Astrocyte (in vitro differentiated cells and primary cell): ENCODE results near the gene KRT25. TPM values are rescaled to one million over a fixed set of nuclear protein-coding genes. Genes with fewer than 3 reads are reported as not detected.

ENCODE experiments used
- DNase-seq: peaks from one replicate; pipeline ENCODE4 v3.0.0-alpha.2; 2010; ENCODE audit warnings: low read depth
- FAIRE-seq: peaks from 2 replicates; lab custom pipeline; 2011; peaks lifted over from hg19 to GRCh38; lab: Jason Lieb, UNC
- H2AFZ ChIP-seq: 2 replicates; pipeline ENCODE4 v1.6.0; 2012; ENCODE audit warnings: low read depth, low read length, inconsistent platforms
- H3K27ac ChIP-seq: 2 replicates; pipeline ENCODE4 v1.5.1; 2011; ENCODE audit warnings: low read depth, low read length, inconsistent platforms
- H3K27me3 ChIP-seq: 2 replicates; pipeline ENCODE4 v1.6.0; 2011; ENCODE audit warnings: low read length, inconsistent platforms; ENCODE audit not compliant: insufficient read depth
- H3K36me3 ChIP-seq: 2 replicates; pipeline ENCODE4 v1.5.1; 2011; ENCODE audit warnings: low read length, inconsistent platforms; ENCODE audit not compliant: insufficient read depth
- H3K4me1 ChIP-seq: 2 replicates; pipeline ENCODE4 v1.5.1; 2011; ENCODE audit warnings: low read length, inconsistent platforms; ENCODE audit not compliant: insufficient read depth
- H3K4me2 ChIP-seq: 2 replicates; pipeline ENCODE4 v1.6.0; 2012; ENCODE audit warnings: low read length, inconsistent platforms
- H3K4me3 ChIP-seq: 2 replicates; pipeline ENCODE4 v1.5.1; 2011; ENCODE audit warnings: low read depth, mild to moderate bottlenecking, low read length, inconsistent platforms; ENCODE audit not compliant: insufficient read depth
- H3K79me2 ChIP-seq: 2 replicates; pipeline ENCODE4 v1.6.0; 2012; ENCODE audit warnings: mild to moderate bottlenecking, low read length, inconsistent platforms; ENCODE audit not compliant: insufficient read depth
- H3K9ac ChIP-seq: 2 replicates; pipeline ENCODE4 v1.6.0; 2012; ENCODE audit warnings: mild to moderate bottlenecking, low read length, inconsistent platforms
- H3K9me3 ChIP-seq: 2 replicates; pipeline ENCODE4 v1.5.1; 2012; ENCODE audit warnings: low read depth, mild to moderate bottlenecking, low read length, inconsistent platforms; ENCODE audit not compliant: insufficient read depth
- H4K20me1 ChIP-seq: 2 replicates; pipeline ENCODE4 v1.6.0; 2012; ENCODE audit warnings: low read length, inconsistent platforms; ENCODE audit not compliant: insufficient read depth
- H3K27ac Mint-ChIP-seq: one replicate; pipeline ENCODE4 v1.8.0; 2021; ENCODE audit warnings: mild to moderate bottlenecking, mixed read lengths; ENCODE audit not compliant: unreplicated experiment
- H3K27me3 Mint-ChIP-seq: one replicate; pipeline ENCODE4 v1.8.0; 2021; ENCODE audit warnings: low read depth, mixed read lengths; ENCODE audit not compliant: unreplicated experiment
- H3K36me3 Mint-ChIP-seq: one replicate; pipeline ENCODE4 v1.8.0; 2021; ENCODE audit warnings: low read depth, mixed read lengths; ENCODE audit not compliant: unreplicated experiment
- H3K4me1 Mint-ChIP-seq: one replicate; pipeline ENCODE4 v1.8.0; 2021; ENCODE audit warnings: low read depth, mixed read lengths; ENCODE audit not compliant: unreplicated experiment
- H3K4me3 Mint-ChIP-seq: one replicate; pipeline ENCODE4 v1.8.0; 2021; ENCODE audit warnings: mild to moderate bottlenecking, moderate library complexity, mixed read lengths; ENCODE audit not compliant: unreplicated experiment
- H3K9me3 Mint-ChIP-seq: one replicate; pipeline ENCODE4 v1.8.0; 2021; ENCODE audit warnings: mild to moderate bottlenecking, mixed read lengths; ENCODE audit not compliant: unreplicated experiment
- EZH2 ChIP-seq: IDR thresholded peaks from 2 replicates; pipeline ENCODE4 v1.6.1; 2012; ENCODE audit warnings: mild to moderate bottlenecking, low read length, inconsistent platforms; ENCODE audit not compliant: insufficient read depth
- total RNA-seq: library from RNA; stranded (reverse); gene quantifications from 2 replicates; pipeline ENCODE4 v1.2.1, GENCODE V29; 2021
- TF ChIP-seq, protein P1 (sequence below): IDR thresholded peaks from 2 replicates; pipeline ENCODE4 v1.5.1; 2011; ENCODE audit warnings: low read depth, mild to moderate bottlenecking, inconsistent platforms, low read length, moderate library complexity; ENCODE audit not compliant: insufficient read depth

The KRT25 gene
- total RNA-seq, 1 donor from 2014 or later = not detected

DNA sequence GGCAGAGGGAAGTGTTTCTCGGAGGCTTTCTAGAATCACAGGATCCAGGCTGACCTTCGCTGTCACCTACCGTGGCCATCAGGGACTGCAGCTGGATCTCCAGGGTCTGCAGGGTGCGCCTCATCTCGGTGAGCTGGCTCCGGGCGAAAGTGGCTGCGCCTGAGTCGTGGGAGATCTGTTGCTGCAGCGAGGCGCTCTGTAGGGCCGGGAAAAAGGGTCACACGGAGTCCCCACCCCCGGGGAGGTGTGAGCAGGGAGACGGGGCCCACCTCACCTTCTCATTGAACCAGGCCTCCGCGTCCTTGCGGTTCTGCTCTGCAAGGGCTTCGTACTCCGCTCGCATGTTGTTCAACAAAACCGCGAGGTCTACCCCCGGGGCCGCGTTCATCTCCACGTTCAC, 41.7 kb upstream of the KRT25 start:
- Histone ChIP-seq H3K4me1 (no peaks in the 10 kb centered on the region), H4K20me1 (no peaks in the 10 kb centered on the region), H3K79me2 (no peaks in the 10 kb centered on the region), H3K9ac (no peak overlapping the region), H2AFZ (no peak overlapping the region), H3K27me3 (peaks cover 42% of the 10 kb centered on the region), H3K4me3 (no peak overlapping the region), H3K4me2 (no peak overlapping the region), H3K36me3 (no peaks in the 10 kb centered on the region), H3K9me3 (no peaks in the 10 kb centered on the region), H3K27ac (no peak overlapping the region)
- peaks cover 21% of the 10 kb centered on the region for H3K27me3 Mint-ChIP-seq
- H3K36me3 Mint-ChIP-seq = no peaks in the 10 kb centered on the region
- no peak overlapping the region for H3K4me3 Mint-ChIP-seq
- no peak for FAIRE-seq
- H3K27ac Mint-ChIP-seq = no peak overlapping the region
- DNase-seq = no peak
- no peaks in the 10 kb centered on the region for H3K9me3 Mint-ChIP-seq
- H3K4me1 Mint-ChIP-seq = no peaks in the 10 kb centered on the region
- no peak for TF ChIP-seq EZH2
- TF ChIP-seq, protein P1, sequence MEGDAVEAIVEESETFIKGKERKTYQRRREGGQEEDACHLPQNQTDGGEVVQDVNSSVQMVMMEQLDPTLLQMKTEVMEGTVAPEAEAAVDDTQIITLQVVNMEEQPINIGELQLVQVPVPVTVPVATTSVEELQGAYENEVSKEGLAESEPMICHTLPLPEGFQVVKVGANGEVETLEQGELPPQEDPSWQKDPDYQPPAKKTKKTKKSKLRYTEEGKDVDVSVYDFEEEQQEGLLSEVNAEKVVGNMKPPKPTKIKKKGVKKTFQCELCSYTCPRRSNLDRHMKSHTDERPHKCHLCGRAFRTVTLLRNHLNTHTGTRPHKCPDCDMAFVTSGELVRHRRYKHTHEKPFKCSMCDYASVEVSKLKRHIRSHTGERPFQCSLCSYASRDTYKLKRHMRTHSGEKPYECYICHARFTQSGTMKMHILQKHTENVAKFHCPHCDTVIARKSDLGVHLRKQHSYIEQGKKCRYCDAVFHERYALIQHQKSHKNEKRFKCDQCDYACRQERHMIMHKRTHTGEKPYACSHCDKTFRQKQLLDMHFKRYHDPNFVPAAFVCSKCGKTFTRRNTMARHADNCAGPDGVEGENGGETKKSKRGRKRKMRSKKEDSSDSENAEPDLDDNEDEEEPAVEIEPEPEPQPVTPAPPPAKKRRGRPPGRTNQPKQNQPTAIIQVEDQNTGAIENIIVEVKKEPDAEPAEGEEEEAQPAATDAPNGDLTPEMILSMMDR = no peak

DNA sequence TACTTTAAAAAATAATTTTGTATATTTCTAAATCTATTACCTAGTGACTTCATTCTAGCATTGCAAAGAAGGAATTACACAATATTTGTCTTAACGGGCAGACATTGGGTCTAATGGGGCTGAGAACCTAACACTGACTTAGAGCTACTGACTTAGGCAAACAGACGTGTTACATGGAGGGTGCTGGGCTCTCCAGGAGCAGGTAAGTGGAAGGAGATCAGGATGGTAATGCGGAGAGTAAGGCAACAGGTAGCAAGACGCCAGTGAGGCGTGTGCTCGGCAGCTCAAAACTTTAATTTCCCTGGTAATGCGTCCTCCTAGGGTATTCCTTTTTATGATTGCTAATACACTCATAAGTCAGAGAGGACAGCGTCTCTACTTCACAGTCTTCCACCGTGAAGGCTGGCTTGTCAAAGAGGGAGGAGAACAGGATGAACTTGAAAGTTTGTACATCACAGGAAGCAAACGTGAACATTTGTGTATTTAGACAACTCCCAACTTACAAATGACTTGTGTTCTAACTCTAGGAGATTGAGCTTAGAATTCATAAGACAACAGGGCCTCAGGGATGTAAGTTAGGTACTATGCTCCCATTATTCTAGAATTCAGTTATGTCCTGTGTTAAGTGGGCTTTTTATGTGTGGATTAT, 40.0 kb upstream of the KRT25 start:
- H3K27ac Mint-ChIP-seq = no peak overlapping the region
- Histone ChIP-seq H3K4me1 (no peaks in the 10 kb centered on the region), H4K20me1 (no peaks in the 10 kb centered on the region), H3K79me2 (no peaks in the 10 kb centered on the region), H3K36me3 (no peaks in the 10 kb centered on the region), H3K9ac (no peak overlapping the region), H3K4me3 (no peak overlapping the region), H3K27ac (no peak overlapping the region), H3K9me3 (no peaks in the 10 kb centered on the region), H3K27me3 (peaks cover 29% of the 10 kb centered on the region), H3K4me2 (no peak overlapping the region), H2AFZ (no peak overlapping the region)
- no peaks in the 10 kb centered on the region for H3K36me3 Mint-ChIP-seq
- H3K4me3 Mint-ChIP-seq = no peak overlapping the region
- DNase-seq (no peak), FAIRE-seq (no peak)
- no peaks in the 10 kb centered on the region for H3K9me3 Mint-ChIP-seq
- TF ChIP-seq, protein P1 = no peak
- TF ChIP-seq EZH2 = no peak
- no peaks in the 10 kb centered on the region for H3K4me1 Mint-ChIP-seq
- peaks cover 21% of the 10 kb centered on the region for H3K27me3 Mint-ChIP-seq

DNA sequence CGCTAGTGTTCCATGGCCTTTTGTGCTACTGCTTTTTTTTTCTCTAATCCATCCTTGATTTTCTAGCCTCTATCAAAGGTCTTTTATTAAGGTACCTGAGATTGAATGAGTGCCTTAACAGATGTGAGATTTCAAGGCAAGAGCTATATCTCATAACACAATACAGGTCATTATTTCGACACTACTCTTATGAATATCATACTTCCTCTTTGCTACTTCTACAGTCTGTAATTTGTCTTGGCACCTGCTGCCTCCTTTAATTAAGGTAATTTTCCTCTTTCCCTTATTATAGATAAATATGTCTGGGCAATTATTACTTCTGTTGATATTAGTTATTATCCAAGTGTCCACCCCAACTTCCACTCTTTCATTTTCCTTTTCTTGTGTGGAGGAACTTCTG, 39.3 kb upstream of the KRT25 start:
- no peaks in the 10 kb centered on the region for H3K4me1 Mint-ChIP-seq
- Histone ChIP-seq H3K9ac (no peak overlapping the region), H2AFZ (no peak overlapping the region), H3K4me3 (no peak overlapping the region), H3K79me2 (no peaks in the 10 kb centered on the region), H3K9me3 (no peaks in the 10 kb centered on the region), H3K27me3 (peaks cover 26% of the 10 kb centered on the region), H3K4me1 (no peaks in the 10 kb centered on the region), H3K27ac (no peak overlapping the region), H3K4me2 (no peak overlapping the region), H4K20me1 (no peaks in the 10 kb centered on the region), H3K36me3 (no peaks in the 10 kb centered on the region)
- H3K27ac Mint-ChIP-seq = no peak overlapping the region
- no peak for DNase-seq
- H3K4me3 Mint-ChIP-seq = no peak overlapping the region
- FAIRE-seq = no peak
- H3K27me3 Mint-ChIP-seq = peaks cover 21% of the 10 kb centered on the region
- H3K36me3 Mint-ChIP-seq = no peaks in the 10 kb centered on the region
- no peaks in the 10 kb centered on the region for H3K9me3 Mint-ChIP-seq
- no peak for TF ChIP-seq EZH2
- TF ChIP-seq, protein P1 = no peak
